Measurements from ENCODE around the gene GAB3. TPM values are rescaled to one million over a fixed set of nuclear protein-coding genes. Genes with fewer than 3 reads are reported as not detected.
A peak's percentile ranks its signal among the peaks of the same experiment; 100 is the strongest.

The GAB3 gene
- 0.10 to 0.33 TPM (median 0.18 TPM) in 3 replicates for polyA plus RNA-seq
- not detected for polyA plus RNA-seq (2011; ENCODE audit: low read depth)
- polyA plus RNA-seq (2011; cell fraction: cytosol; rRNA removed) = 0.19 TPM in 2 replicates
- 0.87 and 1.3 TPM in 2 replicates for polyA plus RNA-seq (2011; cell fraction: nucleus; rRNA removed)
- 0.16 TPM in 1 of 2 replicates, not detected in the other for polyA plus RNA-seq (2012; ENCODE audit: low replicate concordance)
- polyA minus RNA-seq = 0.10 to 0.62 TPM (median 0.16 TPM) in 3 replicates
- not detected for polyA minus RNA-seq (2011; cell fraction: cytosol; rRNA and poly(A)+ RNA removed)
- 0.11 and 1.5 TPM in 2 replicates for polyA minus RNA-seq (2011; cell fraction: nucleus; rRNA and poly(A)+ RNA removed)

DNA sequence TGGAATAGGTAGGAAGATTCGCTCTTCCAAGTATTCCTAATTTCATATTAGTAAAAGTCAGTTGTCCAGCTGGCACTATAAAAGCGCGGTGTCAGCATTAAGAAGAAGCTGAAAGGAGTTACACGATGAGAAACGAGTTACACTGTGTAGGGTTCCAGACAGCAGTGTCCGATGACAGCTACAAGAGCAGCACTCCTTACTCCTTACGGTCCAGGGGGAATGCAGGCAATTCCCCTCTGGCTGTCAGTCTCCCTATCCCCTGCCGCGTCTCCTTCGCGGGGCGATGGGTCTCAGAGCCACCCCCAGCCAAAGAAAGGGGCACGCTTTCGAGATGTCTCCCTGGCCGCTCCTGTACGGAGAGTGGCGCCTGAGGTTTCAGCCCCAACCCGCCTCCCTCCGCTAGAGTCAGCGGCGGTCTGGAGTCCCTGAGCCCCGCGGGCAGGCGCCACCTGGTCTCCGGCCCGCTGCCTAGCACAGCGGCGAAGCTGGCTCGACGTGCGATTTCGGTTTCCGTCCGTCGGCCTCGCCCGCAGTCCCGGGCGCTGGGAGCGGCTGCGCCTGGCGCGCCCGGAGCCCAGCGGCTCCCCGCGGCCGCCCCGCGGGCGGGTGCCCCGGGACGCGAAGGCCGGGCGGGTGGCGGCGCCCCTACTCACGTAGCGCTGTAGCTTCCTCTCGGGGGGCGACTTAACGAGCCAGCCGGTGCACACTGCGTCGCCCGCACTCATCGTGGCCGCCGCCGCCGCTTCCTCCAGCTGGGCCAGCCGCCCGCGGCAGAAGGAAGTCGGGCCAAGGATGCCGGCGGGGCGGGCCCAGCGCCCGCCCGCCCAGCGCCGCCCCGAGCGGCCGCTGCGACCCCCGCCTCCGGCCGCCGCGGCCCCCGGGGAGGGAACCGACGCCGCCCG, at the start of gene GAB3:
GAB3 (minus strand) TSS at position 777 of the 902 bp plus-strand sequence; CDS start at position 725, 52 bp downstream.
- Histone ChIP-seq H4K20me1 (ENCODE audit: control insufficient read depth, extremely low read depth, insufficient read depth, low read length) (no peaks in the 10 kb centered on the region), H3K9me3 (ENCODE audit: control insufficient read depth, low read depth, low read length) (no peaks in the 10 kb centered on the region), H3K79me2 (ENCODE audit: control insufficient read depth, insufficient read depth, low read length) (no peaks in the 10 kb centered on the region), H3K36me3 (ENCODE audit: control insufficient read depth in 2 of 2, extremely low read depth in 1 of 2, insufficient read depth in 2 of 2, low read length in 2 of 2) (no peaks in the 10 kb centered on the region), H3K27ac (ENCODE audit: control insufficient read depth, insufficient read depth, low read length) (no peak within 1 kb of the TSS), H3K4me3 (ENCODE audit: control insufficient read depth in 2 of 3, extremely low read depth in 1 of 3, insufficient read depth in 2 of 3, low read depth in 1 of 3, low read length in 3 of 3) (peak within 1 kb of the TSS in 1 of 3 experiments; percentile 28), H2AFZ (ENCODE audit: control insufficient read depth, low read length) (peak within 1 kb of the TSS; percentile 34), H3K27me3 (ENCODE audit: control insufficient read depth, extremely low read depth, insufficient read depth, low read length) (peaks cover 21% of the 10 kb centered on the region), H3K9ac (ENCODE audit: control insufficient read depth, extremely low read depth, insufficient read depth, low read length) (peak within 1 kb of the TSS; percentile 4), H3K9me1 (ENCODE audit: control insufficient read depth, extremely low read depth, insufficient read depth, low read length) (no peaks in the 10 kb centered on the region), H3K4me2 (ENCODE audit: control insufficient read depth, extremely low read depth, insufficient read depth, low read depth, low read length) (peak within 1 kb of the TSS; percentile 73), H3K4me1 (ENCODE audit: control insufficient read depth, extremely low read depth, insufficient read depth, low read length) (peaks cover 3% of the 10 kb centered on the region)
- DNase-seq (ENCODE audit: low read depth, low spot score) = no peak
- no peak for FAIRE-seq
- peak; percentile 86 for TF ChIP-seq EZH2 (IDR thresholded peaks at IDR 0.05; ENCODE audit: low read length)
- TF ChIP-seq, protein P1, sequence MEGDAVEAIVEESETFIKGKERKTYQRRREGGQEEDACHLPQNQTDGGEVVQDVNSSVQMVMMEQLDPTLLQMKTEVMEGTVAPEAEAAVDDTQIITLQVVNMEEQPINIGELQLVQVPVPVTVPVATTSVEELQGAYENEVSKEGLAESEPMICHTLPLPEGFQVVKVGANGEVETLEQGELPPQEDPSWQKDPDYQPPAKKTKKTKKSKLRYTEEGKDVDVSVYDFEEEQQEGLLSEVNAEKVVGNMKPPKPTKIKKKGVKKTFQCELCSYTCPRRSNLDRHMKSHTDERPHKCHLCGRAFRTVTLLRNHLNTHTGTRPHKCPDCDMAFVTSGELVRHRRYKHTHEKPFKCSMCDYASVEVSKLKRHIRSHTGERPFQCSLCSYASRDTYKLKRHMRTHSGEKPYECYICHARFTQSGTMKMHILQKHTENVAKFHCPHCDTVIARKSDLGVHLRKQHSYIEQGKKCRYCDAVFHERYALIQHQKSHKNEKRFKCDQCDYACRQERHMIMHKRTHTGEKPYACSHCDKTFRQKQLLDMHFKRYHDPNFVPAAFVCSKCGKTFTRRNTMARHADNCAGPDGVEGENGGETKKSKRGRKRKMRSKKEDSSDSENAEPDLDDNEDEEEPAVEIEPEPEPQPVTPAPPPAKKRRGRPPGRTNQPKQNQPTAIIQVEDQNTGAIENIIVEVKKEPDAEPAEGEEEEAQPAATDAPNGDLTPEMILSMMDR (optimal IDR thresholded peaks at IDR 0.05 in 1 of 3, IDR thresholded peaks at IDR 0.05 in 1 of 3, conservative IDR thresholded peaks at IDR 0.05 in 1 of 3; ENCODE audit: extremely low read depth in 1 of 3, insufficient read depth in 2 of 3, low read length in 3 of 3) = no peak
- dilution Hi-C loops (cut with MboI; ENCODE audit: extremely low pct_ligation_motif_present, low sequenced_read_pairs) = no loop called here

DNA sequence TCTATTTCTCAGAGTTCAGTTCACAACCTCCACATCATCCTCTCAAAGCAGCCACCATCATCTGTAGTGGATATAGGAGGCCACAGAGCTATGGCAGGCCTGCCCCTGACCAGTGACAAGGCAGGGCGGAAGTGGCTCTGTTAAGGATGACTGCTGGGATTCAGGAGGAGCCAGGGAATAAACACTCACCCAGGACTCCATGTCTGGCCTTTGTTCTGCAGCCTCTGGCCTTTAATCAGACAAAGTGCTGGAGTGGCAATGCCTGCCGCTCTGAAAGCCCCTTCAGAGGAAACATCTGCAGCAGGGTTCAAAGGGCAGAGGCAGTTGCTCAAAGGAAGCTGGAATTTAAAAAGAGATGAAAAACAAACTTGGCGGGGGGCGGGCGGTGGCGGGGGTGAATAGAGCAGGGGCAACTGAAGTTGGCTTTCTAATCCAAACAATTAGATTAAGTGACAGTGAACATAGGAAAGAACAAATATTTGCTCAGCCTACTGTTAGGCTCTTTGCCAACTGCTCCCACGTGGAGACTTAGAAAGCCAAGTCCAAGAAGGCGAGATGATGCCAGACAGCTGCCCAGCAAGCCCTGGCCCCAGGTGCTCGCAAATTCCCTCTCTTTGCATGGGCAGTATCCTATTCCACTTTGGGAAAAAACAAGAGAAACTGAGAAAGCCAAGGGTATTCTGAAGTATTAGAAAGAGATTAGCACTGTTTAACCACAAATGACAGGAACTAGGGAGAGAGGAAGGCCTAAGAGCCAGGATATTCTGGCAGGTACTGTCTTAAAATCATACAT, 48.9 kb upstream of the GAB3 start:
- H3K9me3 ChIP-seq (ENCODE audit: control insufficient read depth, low read depth, low read length) = no peaks in the 10 kb centered on the region
- FAIRE-seq (no peak), DNase-seq (ENCODE audit: low read depth, low spot score) (no peak)
- no peak overlapping the region for H3K9ac ChIP-seq (ENCODE audit: control insufficient read depth, extremely low read depth, insufficient read depth, low read length)
- no peak overlapping the region for H3K27ac ChIP-seq (ENCODE audit: control insufficient read depth, insufficient read depth, low read length)
- H3K9me1 ChIP-seq (ENCODE audit: control insufficient read depth, extremely low read depth, insufficient read depth, low read length) = no peaks in the 10 kb centered on the region
- TF ChIP-seq EZH2 (IDR thresholded peaks at IDR 0.05; ENCODE audit: low read length) = no peak
- TF ChIP-seq, protein P1 (optimal IDR thresholded peaks at IDR 0.05 in 1 of 3, IDR thresholded peaks at IDR 0.05 in 1 of 3, conservative IDR thresholded peaks at IDR 0.05 in 1 of 3; ENCODE audit: extremely low read depth in 1 of 3, insufficient read depth in 2 of 3, low read length in 3 of 3) = no peak
- H2AFZ ChIP-seq (ENCODE audit: control insufficient read depth, low read length) = no peak overlapping the region
- H3K4me2 ChIP-seq (ENCODE audit: control insufficient read depth, extremely low read depth, insufficient read depth, low read depth, low read length) = no peak overlapping the region
- H4K20me1 ChIP-seq (ENCODE audit: control insufficient read depth, extremely low read depth, insufficient read depth, low read length) = no peaks in the 10 kb centered on the region
- peaks cover 1% of the 10 kb centered on the region for H3K4me1 ChIP-seq (ENCODE audit: control insufficient read depth, extremely low read depth, insufficient read depth, low read length)
- H3K27me3 ChIP-seq (ENCODE audit: control insufficient read depth, extremely low read depth, insufficient read depth, low read length) = no peaks in the 10 kb centered on the region
- H3K79me2 ChIP-seq (ENCODE audit: control insufficient read depth, insufficient read depth, low read length) = no peaks in the 10 kb centered on the region
- H3K4me3 ChIP-seq (ENCODE audit: control insufficient read depth in 2 of 3, extremely low read depth in 1 of 3, insufficient read depth in 2 of 3, low read depth in 1 of 3, low read length in 3 of 3) = no peak overlapping the region
- dilution Hi-C loops (cut with MboI; ENCODE audit: extremely low pct_ligation_motif_present, low sequenced_read_pairs) = no loop called here
- no peaks in the 10 kb centered on the region for H3K36me3 ChIP-seq (ENCODE audit: control insufficient read depth in 2 of 2, extremely low read depth in 1 of 2, insufficient read depth in 2 of 2, low read length in 2 of 2)

All from keratinocyte (primary cell).